Measurements from ENCODE around the gene TMEM176A.
"Not testable (repeated sequence)": the region's sequence is repeated elsewhere in the genome, so short reads cannot be mapped to it uniquely, and the experiment has no call there.

The TMEM176A gene

GRCh38 chr7:150800581-150801241 is at the start of gene TMEM176A:
TSS of gene TMEM176A (plus strand) at chr7:150800769. CDS start at chr7:150801551, 782 bp downstream.
- DNase-seq, result peak; percentile 30

GRCh38 chr7:150751702-150752101 is 48.9 kb upstream of the TMEM176A start:
- DNase-seq, result peak; percentile 36

DNA sequence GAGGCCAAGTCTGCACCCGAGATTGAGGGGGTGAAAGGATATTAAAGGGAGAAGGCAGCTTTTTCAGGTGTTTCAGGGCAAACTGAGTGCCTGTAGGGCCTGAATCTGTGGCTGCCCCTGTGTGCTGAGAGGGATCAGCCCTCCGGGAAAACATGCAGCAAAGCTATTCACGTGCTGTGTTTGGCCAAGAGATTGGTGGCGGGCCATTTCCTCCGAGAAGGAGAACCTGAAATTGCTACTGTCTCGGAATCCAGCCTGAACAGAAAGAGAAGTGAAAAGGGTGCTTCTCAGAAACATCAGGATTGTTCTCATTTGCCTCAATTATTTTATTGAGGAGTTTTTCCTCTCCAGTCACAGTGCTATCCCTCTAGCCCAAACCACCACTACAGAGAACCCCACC is 47.3 kb upstream of the TMEM176A start:
- no peak for DNase-seq

DNA sequence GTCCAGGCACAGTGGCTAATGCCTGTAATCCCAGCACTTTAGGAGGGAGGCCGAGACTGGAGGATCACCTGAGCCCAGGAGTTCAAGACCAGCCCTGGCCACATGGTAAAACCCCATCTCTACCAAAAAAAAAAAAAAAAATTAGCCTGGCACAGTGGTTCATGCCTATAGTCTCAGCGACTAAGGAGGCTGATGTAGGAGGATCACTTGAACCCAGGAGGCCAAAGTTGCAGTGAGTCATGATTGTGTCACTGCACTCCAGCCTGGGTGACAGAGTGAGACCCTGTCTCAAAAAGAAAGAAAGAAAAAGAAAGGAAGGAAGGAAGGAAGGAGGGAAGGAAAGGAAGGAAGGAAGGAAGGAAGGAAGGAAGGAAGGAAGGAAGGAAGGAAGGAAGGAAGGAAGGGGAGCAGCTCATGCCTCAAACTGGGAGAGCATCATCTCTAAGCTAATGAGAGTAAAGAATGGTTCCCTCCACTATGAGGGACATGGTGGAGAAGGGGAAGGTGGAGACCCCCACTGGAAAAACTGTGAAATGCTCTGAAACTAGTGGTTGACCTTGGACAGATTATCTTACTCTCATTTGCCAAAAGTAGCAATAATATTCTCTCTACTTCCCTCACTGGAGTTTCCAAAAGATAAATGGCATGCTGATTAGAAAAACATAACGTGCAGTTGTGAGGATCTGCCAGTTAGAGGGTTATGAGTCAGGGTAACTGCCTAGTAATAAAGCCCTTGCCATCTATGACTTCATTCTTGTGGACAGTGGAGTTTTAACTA is 46.6 kb upstream of the TMEM176A start:
- DNase-seq, result peak; percentile 50

DNA sequence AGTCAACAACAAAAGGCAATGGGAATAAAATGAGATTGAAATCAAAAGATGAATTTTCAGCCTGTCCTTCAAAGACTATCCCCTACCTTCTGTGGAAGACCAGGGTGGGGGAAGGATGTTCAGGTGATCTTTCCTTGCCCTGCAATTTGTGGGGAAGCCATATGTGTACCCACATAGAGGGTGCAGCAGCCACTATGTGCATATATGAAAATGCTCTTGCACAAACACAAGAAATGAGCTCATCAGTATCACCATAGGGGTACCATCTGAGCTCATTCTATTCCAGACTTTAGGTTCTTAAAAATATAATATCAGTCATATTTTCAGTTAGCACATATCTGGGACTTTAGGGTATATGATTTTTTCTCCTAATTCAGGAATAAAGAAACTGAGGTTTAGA is 45.6 kb upstream of the TMEM176A start:
- no peak for DNase-seq

GRCh38 chr7:150755473-150756099 is 45.0 kb upstream of the TMEM176A start:
- DNase-seq, result peak; percentile 76

GRCh38 chr7:150756166-150756565 is 44.4 kb upstream of the TMEM176A start:
- no peak for DNase-seq

DNA sequence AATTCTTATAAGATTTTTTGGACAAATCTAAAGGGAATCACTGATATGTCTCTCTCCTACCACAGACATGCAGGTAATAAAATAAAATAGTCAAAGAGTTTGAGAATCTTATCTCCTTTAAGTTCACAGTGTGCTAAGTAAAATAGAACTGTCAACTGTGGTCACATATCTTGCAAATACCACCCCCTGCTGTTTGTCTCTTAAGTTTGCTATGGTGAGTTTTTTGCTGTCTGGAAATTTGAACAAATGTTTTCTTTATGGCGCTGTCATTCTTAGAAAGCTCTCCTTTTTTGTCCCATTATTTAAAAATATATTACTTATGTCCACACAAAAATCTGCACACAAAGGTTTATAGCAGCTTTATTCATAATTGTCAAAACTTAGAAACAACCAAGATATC is 43.7 kb upstream of the TMEM176A start:
- DNase-seq, result no peak

- DNase-seq, result no peak
These were observed 41.1 kb upstream of the TMEM176A start for GRCh38 chr7:150759479-150759878.

- no peak for DNase-seq
These were observed 34.2 kb upstream of the TMEM176A start for GRCh38 chr7:150766334-150766709.

DNA sequence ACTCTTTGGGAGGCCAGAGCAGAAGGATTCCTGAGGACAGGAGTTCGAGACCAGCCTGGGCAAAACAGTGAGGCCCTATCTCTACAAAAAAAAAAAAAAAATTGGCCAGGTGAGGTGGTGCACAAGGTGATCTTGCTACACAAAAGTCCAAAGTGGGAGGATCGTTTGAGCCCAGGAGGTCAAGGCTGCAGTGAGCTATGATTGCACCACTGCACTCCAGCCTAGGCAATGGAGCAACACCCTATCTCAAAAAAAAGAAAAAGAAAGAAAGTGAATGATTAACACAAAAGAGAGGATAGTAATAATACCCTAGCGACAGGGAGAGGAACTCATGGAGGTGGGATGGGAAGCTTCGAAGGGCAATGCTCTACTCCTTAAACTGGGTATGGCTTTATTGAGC is 30.8 kb upstream of the TMEM176A start:
- no peak for DNase-seq

DNA sequence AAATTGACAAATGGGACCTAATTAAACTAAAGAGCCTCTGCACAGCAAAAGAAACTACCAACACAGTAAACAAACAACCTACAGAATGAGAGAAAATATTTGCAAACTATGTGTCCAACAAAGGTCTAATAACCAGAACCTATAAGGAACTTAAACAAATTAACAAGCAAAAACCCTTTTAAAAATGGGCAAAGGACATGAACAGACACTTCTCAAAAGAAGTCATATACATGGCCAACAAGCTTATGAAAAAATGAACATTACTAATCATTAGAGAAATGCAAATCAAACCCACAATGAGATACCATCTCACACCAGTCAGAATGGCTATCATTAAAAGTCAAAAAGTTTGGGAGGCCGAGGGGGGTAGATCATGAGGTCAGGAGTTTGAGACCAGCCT is 26.4 kb upstream of the TMEM176A start:
- DNase-seq, result not testable (repeated sequence)

GRCh38 chr7:150778014-150778737 is 22.4 kb upstream of the TMEM176A start:
- DNase-seq, result no peak

DNA sequence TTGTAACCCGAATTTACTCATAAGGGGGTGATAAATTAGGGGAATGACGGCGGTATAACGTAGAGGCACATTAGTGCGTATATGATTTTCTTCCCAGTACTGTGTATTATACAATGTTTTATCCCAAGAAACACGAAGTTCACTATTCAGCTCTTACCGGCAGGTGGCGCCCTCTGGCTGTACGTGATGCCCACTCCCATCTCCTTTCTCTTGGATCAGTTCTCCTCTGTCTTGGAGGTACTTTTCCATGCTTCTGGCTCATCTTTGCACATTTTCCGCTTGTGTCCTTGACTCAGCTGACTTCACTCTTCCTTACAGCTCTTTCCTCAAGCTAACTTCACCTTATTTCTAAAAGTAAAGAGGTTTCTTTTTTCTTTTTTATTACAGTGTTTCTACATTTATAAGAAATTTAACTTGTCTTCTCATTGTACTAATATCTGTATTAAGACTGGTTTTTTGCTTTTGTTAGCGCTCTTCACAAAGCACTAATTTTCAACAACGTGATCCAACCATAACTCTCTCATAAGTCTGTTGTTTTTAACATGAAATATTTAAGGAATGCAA is 21.7 kb upstream of the TMEM176A start:
- DNase-seq, result peak; percentile 85

DNA sequence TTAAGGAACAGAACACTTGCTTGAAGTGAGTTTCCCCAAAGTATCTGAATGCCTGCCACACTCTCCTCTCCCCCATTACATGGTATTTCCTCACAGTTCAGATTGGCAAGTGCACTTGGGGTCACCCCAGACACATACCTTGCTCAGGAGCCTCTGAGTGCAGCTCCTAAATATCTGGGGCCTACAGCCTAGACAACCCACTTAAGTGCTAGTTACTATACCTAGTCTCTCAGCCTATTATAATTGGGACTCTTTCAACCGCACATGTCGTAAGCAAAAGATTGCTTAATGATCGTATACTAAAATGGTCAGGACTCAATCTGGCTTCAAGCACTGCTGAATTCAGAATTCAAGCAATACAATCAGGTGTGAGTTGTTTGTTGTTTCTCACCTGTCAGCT is 20.3 kb upstream of the TMEM176A start:
- no peak for DNase-seq

DNA sequence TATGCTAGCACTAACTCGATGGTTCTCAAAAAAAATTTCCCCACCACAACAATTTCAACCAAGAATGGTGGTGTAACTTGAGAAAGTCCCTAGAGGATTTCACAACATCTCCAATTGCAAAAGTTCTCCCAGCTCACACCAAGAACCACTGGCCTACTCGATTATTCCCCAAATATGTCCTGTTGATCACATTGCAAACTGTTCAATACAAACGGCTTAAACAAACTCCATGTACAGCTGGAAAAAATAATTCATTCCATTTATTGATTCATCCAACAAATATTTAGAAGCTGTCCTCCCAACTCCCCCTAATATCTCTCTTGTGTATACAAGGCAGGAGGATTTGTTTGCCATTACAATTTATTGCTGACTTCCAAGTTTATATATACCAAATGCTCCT is 19.5 kb upstream of the TMEM176A start:
- no peak for DNase-seq

- DNase-seq, result no peak
These were observed 18.6 kb upstream of the TMEM176A start for GRCh38 chr7:150781961-150782360.

DNA sequence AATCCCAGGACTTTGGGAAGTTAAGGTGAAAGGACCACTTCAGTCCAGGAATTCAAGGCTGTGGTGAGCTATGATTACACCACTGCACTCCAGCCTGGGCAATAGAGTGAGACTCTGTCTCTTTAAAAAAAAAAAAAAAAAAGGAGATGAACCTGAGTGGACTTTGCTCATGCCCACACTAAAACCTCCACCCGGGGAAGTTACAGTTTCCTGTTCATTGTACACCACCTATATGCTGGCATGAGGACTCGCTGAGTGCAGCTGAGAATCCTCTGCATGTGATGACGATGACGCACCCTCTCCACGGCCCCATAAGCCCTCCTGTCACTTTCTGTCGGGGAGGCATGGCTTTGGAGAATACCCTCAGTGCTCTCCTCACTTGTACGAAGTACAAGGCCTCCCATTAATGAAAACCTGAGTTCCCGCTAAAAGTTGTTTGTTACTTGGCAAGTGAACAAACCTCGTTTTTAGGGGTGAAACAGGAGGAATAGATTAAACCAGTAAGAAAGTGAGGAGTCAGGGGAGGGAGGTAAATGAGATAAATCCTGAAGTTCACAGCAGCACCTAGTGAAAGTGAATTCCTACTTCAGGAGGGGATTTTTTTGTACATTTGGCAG is 16.3 kb upstream of the TMEM176A start:
- DNase-seq, result no peak

GRCh38 chr7:150784954-150785353 is 15.6 kb upstream of the TMEM176A start:
- no peak for DNase-seq

- no peak for DNase-seq
These were observed 13.0 kb upstream of the TMEM176A start for GRCh38 chr7:150787321-150788281.

All from stimulated activated CD4-positive, alpha-beta T cell treated with anti-CD3 and anti-CD28 coated beads, Interleukin-15, amount 100 ng/mL, for 24 hours (primary cell).